GM12872 (cell line): ENCODE measurements around the gene THADA.

Experiments
- CTCF ChIP-seq: IDR thresholded peaks from 3 replicates; pipeline ENCODE4 v1.5.1; 2011; ENCODE audit warnings: low read depth, mild to moderate bottlenecking, low read length, moderate library complexity; ENCODE audit not compliant: insufficient read depth

THADA gene

GRCh38 chr2:43225093-43225787, 370.6 kb downstream of the THADA start:
- no peak for TF ChIP-seq CTCF

GRCh38 chr2:43224571-43225092, 371.2 kb downstream of the THADA start:
- TF ChIP-seq CTCF, result no peak

GRCh38 chr2:43224131-43224570, 371.7 kb downstream of the THADA start:
- peak; percentile 60 for TF ChIP-seq CTCF

GRCh38 chr2:43223521-43224001, 372.3 kb downstream of the THADA start:
- TF ChIP-seq CTCF, result no peak

GRCh38 chr2:43222475-43223309, 373.1 kb downstream of the THADA start:
- no peak for TF ChIP-seq CTCF

- TF ChIP-seq CTCF, result no peak
Observed at GRCh38 chr2:43221763-43222474, 373.9 kb downstream of the THADA start.

GRCh38 chr2:43221124-43221762, 374.6 kb downstream of the THADA start:
- no peak for TF ChIP-seq CTCF
